GM18520 (cell line): ENCODE results near the gene UGGT2.
"Not testable (repeated sequence)": the region's sequence is repeated elsewhere in the genome, so short reads cannot be mapped to it uniquely, and the experiment has no call there.

ENCODE experiments used
- ATAC-seq: cut with Tn5 transposase; IDR thresholded peaks from one replicate; pipeline ENCODE4 v1.9.1; 2021; ENCODE audit not compliant: unreplicated experiment

UGGT2 gene

GRCh38 chr13:96051946-96052345 is 1.3 kb downstream of the UGGT2 start:
- not testable (repeated sequence) for ATAC-seq

- not testable (repeated sequence) for ATAC-seq
Measured at GRCh38 chr13:96051491-96051890, 1.7 kb downstream of the UGGT2 start.

- not testable (repeated sequence) for ATAC-seq
Measured at GRCh38 chr13:96050955-96051354, 2.2 kb downstream of the UGGT2 start.

- not testable (repeated sequence) for ATAC-seq
Measured at GRCh38 chr13:96046449-96047126, 6.6 kb downstream of the UGGT2 start.

GRCh38 chr13:96044238-96044637 is 9.0 kb downstream of the UGGT2 start:
- no peak for ATAC-seq

- no peak for ATAC-seq
Measured at GRCh38 chr13:96041326-96042110, 11.7 kb downstream of the UGGT2 start.

GRCh38 chr13:96036515-96036914 is 16.7 kb downstream of the UGGT2 start:
- no peak for ATAC-seq

- no peak for ATAC-seq
Measured at GRCh38 chr13:96034662-96035061, 18.5 kb downstream of the UGGT2 start.

- no peak for ATAC-seq
Measured at GRCh38 chr13:96033220-96034015, 19.8 kb downstream of the UGGT2 start.

- peak; percentile 42 for ATAC-seq
Measured at GRCh38 chr13:96032717-96033116, 20.5 kb downstream of the UGGT2 start.

- no peak for ATAC-seq
Measured at GRCh38 chr13:96029002-96029401, 24.2 kb downstream of the UGGT2 start.

GRCh38 chr13:96027496-96027895 is 25.7 kb downstream of the UGGT2 start:
- no peak for ATAC-seq

GRCh38 chr13:96025283-96025682 is 27.9 kb downstream of the UGGT2 start:
- no peak for ATAC-seq

GRCh38 chr13:96020931-96021330 is 32.3 kb downstream of the UGGT2 start:
- ATAC-seq = no peak

- ATAC-seq = peak; percentile 90
Measured at GRCh38 chr13:96020155-96020575, 33.0 kb downstream of the UGGT2 start.

GRCh38 chr13:96018135-96018534 is 35.1 kb downstream of the UGGT2 start:
- ATAC-seq = no peak

- peak; percentile 61 for ATAC-seq
Measured at GRCh38 chr13:96011291-96011872, 41.8 kb downstream of the UGGT2 start.

- no peak for ATAC-seq
Measured at GRCh38 chr13:96003304-96003703, 49.9 kb downstream of the UGGT2 start.

GRCh38 chr13:96002322-96003131 is 50.7 kb downstream of the UGGT2 start:
- no peak for ATAC-seq

GRCh38 chr13:96000069-96000468 is 53.1 kb downstream of the UGGT2 start:
- ATAC-seq = no peak
